H9 (cell line): ENCODE results near the gene DNAH8. TPM values are rescaled to one million over a fixed set of nuclear protein-coding genes. Genes with fewer than 3 reads are reported as not detected.

ENCODE experiments used
- DNase-seq: peaks from one replicate; pipeline ENCODE4 v3.0.0-alpha.2; 2017
- H2AFZ ChIP-seq: one replicate; pipeline ENCODE4 v1.6.1; 2013; ENCODE audit warnings: mild to moderate bottlenecking, low read length, control low read depth, moderate library complexity
- H2AK5ac ChIP-seq: 2 replicates; pipeline ENCODE4 v1.6.1; 2013; ENCODE audit warnings: low read length, control low read depth, mixed read lengths; ENCODE audit not compliant: insufficient read length
- H2BK120ac ChIP-seq: one replicate; pipeline ENCODE4 v1.6.1; 2013; ENCODE audit warnings: low read depth, mild to moderate bottlenecking, low read length, control low read depth, inconsistent platforms; ENCODE audit not compliant: poor library complexity, severe bottlenecking
- H2BK12ac ChIP-seq: 2 replicates; pipeline ENCODE4 v1.6.1; 2013; ENCODE audit warnings: low read length, control low read depth, mixed read lengths, low read depth; ENCODE audit not compliant: insufficient read length
- H2BK15ac ChIP-seq: 2 replicates; pipeline ENCODE4 v1.6.1; 2013; ENCODE audit warnings: low read depth, low read length, control low read depth
- H2BK20ac ChIP-seq: one replicate; pipeline ENCODE4 v1.6.1; 2013; ENCODE audit warnings: low read depth, mild to moderate bottlenecking, low read length, control low read depth, inconsistent platforms; ENCODE audit not compliant: poor library complexity, severe bottlenecking
- H2BK5ac ChIP-seq: 2 replicates; pipeline ENCODE4 v1.6.1; 2013; ENCODE audit warnings: low read length, control low read depth, mixed read lengths; ENCODE audit not compliant: insufficient read length
- H3K14ac ChIP-seq: 2 replicates; pipeline ENCODE4 v1.6.1; 2013; ENCODE audit warnings: low read length, control low read depth; ENCODE audit not compliant: insufficient read depth
- H3K18ac ChIP-seq: 2 replicates; pipeline ENCODE4 v1.6.1; 2013; ENCODE audit warnings: low read depth, mild to moderate bottlenecking, mixed read lengths, low read length, control low read depth; ENCODE audit not compliant: insufficient read length
- H3K23ac ChIP-seq: 2 replicates; pipeline ENCODE4 v1.6.1; 2013; ENCODE audit warnings: low read length, control low read depth, mixed read lengths, low read depth; ENCODE audit not compliant: insufficient read length
- H3K23me2 ChIP-seq: 2 replicates; pipeline ENCODE4 v1.6.1; 2013; ENCODE audit warnings: low read depth, mild to moderate bottlenecking, mixed read lengths, low read length, control low read depth; ENCODE audit not compliant: insufficient read length, poor library complexity, severe bottlenecking
- H3K27ac ChIP-seq: 2 replicates; pipeline ENCODE4 v1.5.1; 2013; ENCODE audit warnings: low read length, control low read depth, mixed read lengths, low read depth; ENCODE audit not compliant: insufficient read length
- H3K27me3 ChIP-seq: 2 replicates; pipeline ENCODE4 v1.6.1; 2013; ENCODE audit warnings: low read length, control low read depth, inconsistent platforms; ENCODE audit not compliant: insufficient read depth
- H3K4ac ChIP-seq: 2 replicates; pipeline ENCODE4 v1.6.1; 2013; ENCODE audit warnings: low read depth, mild to moderate bottlenecking, control low read depth, inconsistent platforms, low read length, moderate library complexity
- H3K4me1 ChIP-seq: 2 replicates; pipeline ENCODE4 v1.6.1; 2013; ENCODE audit warnings: low read length, control low read depth, inconsistent platforms; ENCODE audit not compliant: insufficient read depth
- H3K4me2 ChIP-seq: 2 replicates; pipeline ENCODE4 v1.6.1; 2013; ENCODE audit warnings: low read length, control low read depth, mixed read lengths; ENCODE audit not compliant: insufficient read length, insufficient read depth
- H3K56ac ChIP-seq: 2 replicates; pipeline ENCODE4 v1.6.1; 2013; ENCODE audit warnings: low read depth, mild to moderate bottlenecking, mixed read lengths, low read length, control low read depth; ENCODE audit not compliant: insufficient read length
- H3K79me1 ChIP-seq: 2 replicates; pipeline ENCODE4 v1.6.1; 2013; ENCODE audit warnings: low read depth, mild to moderate bottlenecking, moderate library complexity, low read length, control low read depth, inconsistent platforms; ENCODE audit not compliant: insufficient read depth, poor library complexity, severe bottlenecking
- H3K79me2 ChIP-seq: 2 replicates; pipeline ENCODE4 v1.6.1; 2013; ENCODE audit warnings: low read length, control low read depth, inconsistent platforms; ENCODE audit not compliant: insufficient read depth
- H3K9ac ChIP-seq: 2 replicates; pipeline ENCODE4 v1.6.1; 2013; ENCODE audit warnings: low read length, control low read depth, mixed read lengths; ENCODE audit not compliant: insufficient read length; ENCODE audit errors: extremely low read depth
- H3K9me3 ChIP-seq: one replicate; pipeline ENCODE4 v1.6.1; 2013; ENCODE audit warnings: low read depth, low read length, inconsistent platforms; ENCODE audit not compliant: control insufficient read depth
- H3T11ph ChIP-seq: one replicate; pipeline ENCODE4 v1.6.1; 2013; ENCODE audit warnings: mild to moderate bottlenecking, low read length, control low read depth, inconsistent platforms
- H4K20me1 ChIP-seq: one replicate; pipeline ENCODE4 v1.6.1; 2013; ENCODE audit not compliant: control insufficient read depth, insufficient read length, insufficient read depth
- H4K5ac ChIP-seq: 2 replicates; pipeline ENCODE4 v1.6.1; 2013; ENCODE audit warnings: low read depth, mild to moderate bottlenecking, mixed read lengths, low read length, control low read depth; ENCODE audit not compliant: insufficient read length
- H4K8ac ChIP-seq: replicated peaks from 2 replicates; pipeline ENCODE4 v1.6.1; 2013; ENCODE audit warnings: low read length, control low read depth, mixed read lengths, low read depth; ENCODE audit not compliant: insufficient read length
- H4K91ac ChIP-seq: 2 replicates; pipeline ENCODE4 v1.6.1; 2013; ENCODE audit warnings: low read depth, mild to moderate bottlenecking, moderate library complexity, mixed read lengths, low read length, control low read depth; ENCODE audit not compliant: insufficient read length
- H3K27ac Mint-ChIP-seq, 3 experiments: 2 replicates in 2 of 3; 3 replicates in 1 of 3; pipeline ENCODE4 v1.8.0; 2020 to 2021; ENCODE audit warnings: mixed read lengths in 3 of 3, mild to moderate bottlenecking in 1 of 3, moderate library complexity in 1 of 3
- H3K27me3 Mint-ChIP-seq: 2 replicates; pipeline ENCODE4 v1.8.0; 2021; ENCODE audit warnings: low read depth, mild to moderate bottlenecking, moderate library complexity, mixed read lengths
- H3K36me3 Mint-ChIP-seq, 3 experiments: 2 replicates in 2 of 3; 3 replicates in 1 of 3; pipeline ENCODE4 v1.8.0; 2020 to 2021; ENCODE audit warnings: low read depth in 3 of 3, mixed read lengths in 3 of 3; ENCODE audit not compliant: insufficient read depth in 1 of 3
- H3K4me1 Mint-ChIP-seq, 2 experiments: 2 replicates each; pipeline ENCODE4 v1.8.0; 2020; ENCODE audit warnings: mixed read lengths in 2 of 2
- H3K4me3 Mint-ChIP-seq, 2 experiments: 2 replicates in 1 of 2; 3 replicates in 1 of 2; pipeline ENCODE4 v1.8.0; 2020 to 2021; ENCODE audit warnings: mild to moderate bottlenecking in 2 of 2, mixed read lengths in 2 of 2, moderate library complexity in 1 of 2
- H3K9me3 Mint-ChIP-seq, 2 experiments: 2 replicates in 1 of 2; 3 replicates in 1 of 2; pipeline ENCODE4 v1.8.0; 2020; ENCODE audit warnings: mild to moderate bottlenecking in 2 of 2, mixed read lengths in 2 of 2, moderate library complexity in 1 of 2
- WGBS: extraction: QIAGEN DNeasy Blood & Tissue Kit; methylation state at CpG from one replicate; pipeline ENCODE4 v1.1.7; 2013; ENCODE audit warnings: missing lambda C conversion rate, low lambda C conversion rate, mixed read lengths; ENCODE audit not compliant: insufficient read length; ENCODE audit errors: extremely low coverage; 5-methylcytosine and 5-hydroxymethylcytosine counted together
- total RNA-seq: library from RNA; stranded (reverse); gene quantifications from 2 replicates; pipeline ENCODE4 v1.2.1, GENCODE V29; 2021
- TF ChIP-seq, protein P1 (sequence below): fragments of 200-600 bp; sonication (generic); conservative IDR thresholded peaks from 3 replicates; pipeline ENCODE4 v1.8.0; 2021; ENCODE audit warnings: antibody characterized with exemption, mild to moderate bottlenecking

The DNAH8 gene
- total RNA-seq, 1 experiment from 2014 or later: not detected

DNA sequence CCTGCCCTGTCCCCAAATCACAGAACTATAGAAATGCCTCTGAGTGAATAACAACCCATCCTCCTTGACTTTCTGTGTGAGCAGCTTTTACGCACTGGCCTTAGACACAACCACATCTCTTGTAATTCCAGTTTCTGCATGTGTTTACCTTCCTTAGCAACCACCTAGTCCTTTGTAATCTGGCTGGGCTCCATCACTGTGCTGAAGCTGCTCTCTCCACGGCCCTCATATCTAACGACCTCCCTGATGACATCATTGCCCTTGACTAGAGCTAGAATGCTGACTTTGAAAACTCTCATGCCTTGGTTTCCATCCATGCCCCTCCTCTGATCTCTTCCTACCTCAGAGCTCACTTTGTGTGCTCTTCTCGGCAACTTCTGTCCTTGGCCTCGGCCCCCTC is 303.0 kb downstream of the DNAH8 start:
- TF ChIP-seq, protein P1, sequence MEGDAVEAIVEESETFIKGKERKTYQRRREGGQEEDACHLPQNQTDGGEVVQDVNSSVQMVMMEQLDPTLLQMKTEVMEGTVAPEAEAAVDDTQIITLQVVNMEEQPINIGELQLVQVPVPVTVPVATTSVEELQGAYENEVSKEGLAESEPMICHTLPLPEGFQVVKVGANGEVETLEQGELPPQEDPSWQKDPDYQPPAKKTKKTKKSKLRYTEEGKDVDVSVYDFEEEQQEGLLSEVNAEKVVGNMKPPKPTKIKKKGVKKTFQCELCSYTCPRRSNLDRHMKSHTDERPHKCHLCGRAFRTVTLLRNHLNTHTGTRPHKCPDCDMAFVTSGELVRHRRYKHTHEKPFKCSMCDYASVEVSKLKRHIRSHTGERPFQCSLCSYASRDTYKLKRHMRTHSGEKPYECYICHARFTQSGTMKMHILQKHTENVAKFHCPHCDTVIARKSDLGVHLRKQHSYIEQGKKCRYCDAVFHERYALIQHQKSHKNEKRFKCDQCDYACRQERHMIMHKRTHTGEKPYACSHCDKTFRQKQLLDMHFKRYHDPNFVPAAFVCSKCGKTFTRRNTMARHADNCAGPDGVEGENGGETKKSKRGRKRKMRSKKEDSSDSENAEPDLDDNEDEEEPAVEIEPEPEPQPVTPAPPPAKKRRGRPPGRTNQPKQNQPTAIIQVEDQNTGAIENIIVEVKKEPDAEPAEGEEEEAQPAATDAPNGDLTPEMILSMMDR: no peak
- H3K27ac ChIP-seq: no peak overlapping the region
- H4K91ac ChIP-seq: no peak overlapping the region
- no peak overlapping the region for H2AK5ac ChIP-seq
- H2BK20ac ChIP-seq: no peak overlapping the region
- H3K4me2 ChIP-seq: no peak overlapping the region
- H2BK120ac ChIP-seq: no peak overlapping the region
- H2BK5ac ChIP-seq: no peak overlapping the region
- no peak overlapping the region for H4K5ac ChIP-seq
- H3K56ac ChIP-seq: no peak overlapping the region
- no peaks in the 10 kb centered on the region for H3K79me2 ChIP-seq
- no peak overlapping the region for H3K14ac ChIP-seq
- Mint-ChIP-seq H3K36me3 (no peaks in the 10 kb centered on the region), H3K9me3 (no peaks in the 10 kb centered on the region), H3K27ac (no peak overlapping the region), H3K27me3 (peaks cover 11% of the 10 kb centered on the region), H3K4me1 (no peaks in the 10 kb centered on the region; a peak in 2 of 4 replicates), H3K4me3 (no peak overlapping the region)
- H2BK15ac ChIP-seq: no peak overlapping the region
- no peak overlapping the region for H3K4ac ChIP-seq
- WGBS: no CpG with 5 or more reads among the region's 5 CpGs
- H3K9me3 ChIP-seq: no peaks in the 10 kb centered on the region
- no peak overlapping the region for H4K8ac ChIP-seq
- H3T11ph ChIP-seq: no peak overlapping the region
- no peak overlapping the region for H3K9ac ChIP-seq
- no peak overlapping the region for H2AFZ ChIP-seq
- no peak overlapping the region for H2BK12ac ChIP-seq
- H3K79me1 ChIP-seq: no peaks in the 10 kb centered on the region
- no peaks in the 10 kb centered on the region for H3K23me2 ChIP-seq
- H3K27me3 ChIP-seq: no peaks in the 10 kb centered on the region
- H3K4me1 ChIP-seq: no peaks in the 10 kb centered on the region
- H4K20me1 ChIP-seq: no peaks in the 10 kb centered on the region
- H3K23ac ChIP-seq: no peak overlapping the region
- no peak overlapping the region for H3K18ac ChIP-seq
- no peak for DNase-seq
